GM12878 (cell line): ENCODE results near the gene ZNF486. TPM values are rescaled to one million over a fixed set of nuclear protein-coding genes. Genes with fewer than 3 reads are reported as not detected.
"Not testable (repeated sequence)": the region's sequence is repeated elsewhere in the genome, so short reads cannot be mapped to it uniquely, and the experiment has no call there.

ENCODE experiments used
- ATAC-seq: fragments of 200-7000 bp; cut with Tn5 transposase; 3 replicates; pipeline ENCODE4 v1.9.1; 2020; ENCODE audit warnings: mild to moderate bottlenecking, moderate library complexity
- BruUV-seq: library from RNA; stranded (reverse); fragments of 400-500 nt; replicated peaks from 2 replicates; lab custom pipeline; 2021; lab: Mats Ljungman, UMichigan
- CTCF ChIA-PET: fragments of 300-600 bp; sonication (Branson Sonifier 250); formaldehyde crosslinking; extraction: SDS; loops from one replicate; lab custom pipeline; 2021; ENCODE audit warnings: inconsistent platforms; lab: Yijun Ruan, JAX
- POLR2A ChIA-PET: fragments of 350-600 bp; formaldehyde crosslinking; extraction: SDS; loops from one replicate; lab custom pipeline; 2021; ENCODE audit warnings: inconsistent platforms; lab: Charles Lee
- RAD21 ChIA-PET: fragments of 300-600 bp; sonication (Branson Sonifier 250); formaldehyde crosslinking; loops from one replicate; lab custom pipeline; 2023; ENCODE audit warnings: antibody characterized with exemption; ENCODE audit not compliant: unreplicated experiment; lab: Charles Lee
- SMC1A ChIA-PET: fragments of 300-600 bp; sonication (Branson Sonifier 250); formaldehyde crosslinking; loops from one replicate; lab custom pipeline; 2023; ENCODE audit not compliant: unreplicated experiment, uncharacterized antibody; lab: Charles Lee
- DNase-seq: peaks from one replicate; pipeline ENCODE4 v3.0.0-alpha.2; 2011; ENCODE audit warnings: low read depth, low spot score
- FAIRE-seq: peaks from 3 replicates; lab custom pipeline; 2011; peaks lifted over from hg19 to GRCh38; lab: Jason Lieb, UNC
- H2AFZ ChIP-seq: 2 replicates; pipeline ENCODE4 v1.6.0; 2011; ENCODE audit warnings: low read depth, low read length, control low read depth; ENCODE audit not compliant: control insufficient read depth
- H3K27ac ChIP-seq: 2 replicates; pipeline ENCODE4 v1.5.1; 2011; ENCODE audit warnings: control low read depth; ENCODE audit not compliant: control insufficient read depth, insufficient read depth
- H3K27me3 ChIP-seq, 2 experiments: replicated peaks in 1 of 2; 2 replicates each; pipeline versions ENCODE4 v1.6.0 to v1.6.1; 2011; ENCODE audit warnings: low read length in 1 of 2; ENCODE audit not compliant: control insufficient read depth in 2 of 2, insufficient read depth in 2 of 2
- H3K36me3 ChIP-seq, 2 experiments: 2 replicates each; pipeline ENCODE4 v1.5.1; 2011; ENCODE audit warnings: low read length in 1 of 2; ENCODE audit not compliant: control insufficient read depth in 2 of 2, insufficient read depth in 2 of 2
- H3K4me1 ChIP-seq: 2 replicates; pipeline ENCODE4 v1.6.1; 2011; ENCODE audit warnings: mild to moderate bottlenecking, low read length, moderate library complexity, mixed read lengths; ENCODE audit not compliant: control insufficient read depth, insufficient read depth
- H3K4me2 ChIP-seq: 2 replicates; pipeline ENCODE4 v1.6.0; 2011; ENCODE audit warnings: control low read depth; ENCODE audit not compliant: control insufficient read depth, insufficient read depth
- H3K4me3 ChIP-seq: fragments of 200-600 bp; sonication (generic); 2 replicates; pipeline ENCODE4 v1.5.1; 2016
- H3K79me2 ChIP-seq: 2 replicates; pipeline ENCODE4 v1.6.0; 2011; ENCODE audit warnings: low read length; ENCODE audit not compliant: control insufficient read depth, insufficient read depth
- H3K9ac ChIP-seq: 2 replicates; pipeline ENCODE4 v1.8.0; 2011; ENCODE audit warnings: low read length, control low read depth, mixed read lengths; ENCODE audit not compliant: control insufficient read depth, insufficient read depth
- H3K9me3 ChIP-seq: replicated peaks from 3 replicates; pipeline ENCODE4 v1.5.1; 2011; ENCODE audit warnings: mild to moderate bottlenecking, low read length; ENCODE audit not compliant: control insufficient read depth, insufficient read depth
- H4K20me1 ChIP-seq: 2 replicates; pipeline ENCODE4 v1.6.0; 2011; ENCODE audit not compliant: control insufficient read depth, insufficient read depth
- ASH2L ChIP-seq: fragments of 300-600, 200-600 bp; sonication (generic); IDR thresholded peaks from 2 replicates; pipeline ENCODE4 v1.6.1; 2017; ENCODE audit warnings: low read depth, mild to moderate bottlenecking, borderline replicate concordance
- BACH1 ChIP-seq: fragments of 450-650 bp; IDR thresholded peaks from 2 replicates; pipeline ENCODE4 v1.6.1; 2017; ENCODE audit warnings: mild to moderate bottlenecking, borderline replicate concordance
- BRCA1 ChIP-seq: IDR thresholded peaks from 2 replicates; pipeline ENCODE4 v1.6.1; 2011; ENCODE audit warnings: low read depth, low read length, improper control_type of control experiment
- CHD2 ChIP-seq: IDR thresholded peaks from 2 replicates; pipeline ENCODE4 v1.6.1; 2011; ENCODE audit warnings: low read depth, low read length, improper control_type of control experiment, borderline replicate concordance
- NBN ChIP-seq: fragments of 450-650 bp; IDR thresholded peaks from 2 replicates; pipeline ENCODE4 v1.6.1; 2016
- NR2C2 ChIP-seq: IDR thresholded peaks from 2 replicates; pipeline ENCODE4 v1.6.1; 2011; ENCODE audit warnings: borderline replicate concordance, low read depth; ENCODE audit not compliant: control insufficient read depth, insufficient read length
- PAX5 ChIP-seq: IDR thresholded peaks from 2 replicates; pipeline ENCODE4 v1.6.1; 2011; ENCODE audit warnings: low read depth, low read length, borderline replicate concordance
- PBX3 ChIP-seq: IDR thresholded peaks from 2 replicates; pipeline ENCODE4 v1.6.1; 2011; ENCODE audit warnings: mild to moderate bottlenecking, low read depth, low read length, moderate library complexity; ENCODE audit not compliant: insufficient replicate concordance
- ZBED1 ChIP-seq: IDR thresholded peaks from 2 replicates; pipeline ENCODE4 v1.6.1; 2016; ENCODE audit warnings: borderline replicate concordance
- WGBS: methylation state at CpG from one replicate; pipeline ENCODE4 v1.1.6; 2016; ENCODE audit warnings: low lambda C conversion rate; ENCODE audit not compliant: insufficient replicate concordance, insufficient coverage; ENCODE audit errors: missing lambda C conversion rate; 5-methylcytosine and 5-hydroxymethylcytosine counted together
- in situ Hi-C: fragments of 300-500 bp; cut with MboI; formaldehyde crosslinking; loops from 9 replicates; pipeline ENCODE4 v1.14.3; 2018; ENCODE audit warnings: mixed read lengths
- intact Hi-C: fragments of 100-400 bp; cut with micrococcal nuclease; formaldehyde crosslinking; loops from one replicate; pipeline ENCODE4 v1.14.2; 2022; ENCODE audit not compliant: unreplicated experiment
- polyA plus RNA-seq, 11 experiments: library from polyadenylated mRNA; depleted of rRNA in 4 of 11; unstranded in 6 of 11; stranded (reverse) in 5 of 11; fragments of >200 nt; fragmentation: Nextera tagmentation in 4 of 11; fragmentation: Illumina TruSeq in 1 of 11; extraction: Ambion mirVana in 4 of 11; extraction: Trizol in 1 of 11; gene quantifications; 1 replicate in 1 of 11; 2 replicates in 10 of 11; pipeline versions ENCODE4 v1.2.1 to v1.2.3, GENCODE V29; 2011 to 2016; ENCODE audit warnings: inconsistent platforms in 2 of 11, missing spikeins in 2 of 11, low read depth in 1 of 11
- total RNA-seq, 4 experiments: library from RNA; depleted of rRNA in 3 of 4; stranded (reverse); fragments of >200 nt in 3 of 4; fragmentation: Illumina TruSeq in 1 of 4; extraction: Trizol in 1 of 4; gene quantifications; 2 replicates each; pipeline versions ENCODE4 v1.2.1 to v1.2.3, GENCODE V29; 2013 to 2021
- TF ChIP-seq, protein P1 (sequence below): fragments of 450-650 bp; IDR thresholded peaks from 2 replicates; pipeline ENCODE4 v1.6.1; 2017; ENCODE audit warnings: mild to moderate bottlenecking
- TF ChIP-seq, protein P2 (sequence below): IDR thresholded peaks from 2 replicates; pipeline ENCODE4 v1.6.1; 2012; ENCODE audit warnings: low read depth, low read length, improper control_type of control experiment

ZNF486 gene
- total and polyA plus RNA-seq, 10 of the 15 experiments (the other 5 are each of a cell fraction or from before 2014, with no cell fraction given), result 0.02 to 1.0 (median 0.09) TPM; not detected in 1

DNA sequence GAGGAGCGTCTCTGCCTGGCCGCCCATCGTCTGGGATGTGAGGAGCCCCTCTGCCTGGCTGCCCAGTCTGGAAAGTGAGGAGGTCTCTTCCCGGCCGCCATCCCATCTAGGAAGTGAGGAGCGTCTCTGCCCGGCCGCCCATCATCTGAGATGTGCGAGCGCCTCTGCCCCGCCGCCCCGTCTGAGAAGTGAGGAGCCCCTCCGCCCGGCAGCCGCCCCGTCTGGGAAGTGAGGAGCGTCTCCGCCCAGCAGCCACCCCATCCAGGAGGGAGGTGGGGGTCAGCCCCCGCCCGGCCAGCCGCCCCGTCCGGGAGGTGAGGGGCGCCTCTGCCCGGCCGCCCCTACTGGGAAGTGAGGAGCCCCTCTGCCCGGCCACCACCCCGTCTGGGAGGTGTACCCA is 29.3 kb upstream of the ZNF486 start:
- 90% methylated on average over 25 of the region's 29 CpGs for WGBS
- BruUV-seq, RAD21 ChIA-PET, H3K79me2 ChIP-seq, H3K9ac ChIP-seq, H3K9me3 ChIP-seq, FAIRE-seq, H3K4me2 ChIP-seq, DNase-seq, CTCF ChIA-PET, intact Hi-C loops, H3K27ac ChIP-seq, H2AFZ ChIP-seq, H4K20me1 ChIP-seq, H3K27me3 ChIP-seq, H3K4me3 ChIP-seq, SMC1A ChIA-PET, POLR2A ChIA-PET, H3K36me3 ChIP-seq, ATAC-seq, in situ Hi-C loops, H3K4me1 ChIP-seq: not testable (repeated sequence)

- H3K9me3 ChIP-seq, result no peaks in the 10 kb centered on the region; the same call in 2 of the 3 replicates
- no peak overlapping the region for H3K4me3 ChIP-seq
- H3K27me3 ChIP-seq, result no peaks in the 10 kb centered on the region
- in situ Hi-C loops, result no loop called here
- no peak overlapping the region for H3K27ac ChIP-seq
- FAIRE-seq, result no peak
- ChIA-PET SMC1A (no interaction called here), POLR2A (no interaction called here), CTCF (no interaction called here), RAD21 (no interaction called here)
- H3K79me2 ChIP-seq, result no peaks in the 10 kb centered on the region
- H2AFZ ChIP-seq, result no peak overlapping the region
- intact Hi-C loops, result no loop called here
- no peaks in the 10 kb centered on the region for H4K20me1 ChIP-seq
- H3K4me1 ChIP-seq, result no peaks in the 10 kb centered on the region
- no peak for ATAC-seq
- H3K9ac ChIP-seq, result no peak overlapping the region
- H3K36me3 ChIP-seq, result no peaks in the 10 kb centered on the region
- no peak overlapping the region for H3K4me2 ChIP-seq
- no peak for DNase-seq
- 66% methylated on average over 9 of the region's 12 CpGs for WGBS
- no TSS peak for BruUV-seq
- TF ChIP-seq CHD2 (no peak), PAX5 (no peak), BRCA1 (no peak), ZBED1 (no peak), NBN (no peak), NR2C2 (no peak), BACH1 (no peak), ASH2L (no peak), PBX3 (no peak)
- TF ChIP-seq, protein P1, sequence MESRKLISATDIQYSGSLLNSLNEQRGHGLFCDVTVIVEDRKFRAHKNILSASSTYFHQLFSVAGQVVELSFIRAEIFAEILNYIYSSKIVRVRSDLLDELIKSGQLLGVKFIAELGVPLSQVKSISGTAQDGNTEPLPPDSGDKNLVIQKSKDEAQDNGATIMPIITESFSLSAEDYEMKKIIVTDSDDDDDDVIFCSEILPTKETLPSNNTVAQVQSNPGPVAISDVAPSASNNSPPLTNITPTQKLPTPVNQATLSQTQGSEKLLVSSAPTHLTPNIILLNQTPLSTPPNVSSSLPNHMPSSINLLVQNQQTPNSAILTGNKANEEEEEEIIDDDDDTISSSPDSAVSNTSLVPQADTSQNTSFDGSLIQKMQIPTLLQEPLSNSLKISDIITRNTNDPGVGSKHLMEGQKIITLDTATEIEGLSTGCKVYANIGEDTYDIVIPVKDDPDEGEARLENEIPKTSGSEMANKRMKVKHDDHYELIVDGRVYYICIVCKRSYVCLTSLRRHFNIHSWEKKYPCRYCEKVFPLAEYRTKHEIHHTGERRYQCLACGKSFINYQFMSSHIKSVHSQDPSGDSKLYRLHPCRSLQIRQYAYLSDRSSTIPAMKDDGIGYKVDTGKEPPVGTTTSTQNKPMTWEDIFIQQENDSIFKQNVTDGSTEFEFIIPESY, result no peak
- TF ChIP-seq, protein P2, sequence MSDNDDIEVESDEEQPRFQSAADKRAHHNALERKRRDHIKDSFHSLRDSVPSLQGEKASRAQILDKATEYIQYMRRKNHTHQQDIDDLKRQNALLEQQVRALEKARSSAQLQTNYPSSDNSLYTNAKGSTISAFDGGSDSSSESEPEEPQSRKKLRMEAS, result no peak
Observed at GRCh38 chr19:20151617-20152145, 15.3 kb upstream of the ZNF486 start.
